Jurkat, Clone E6-1 (cell line): ENCODE data around the gene C6orf47.
A peak's percentile ranks its signal among the peaks of the same experiment; 100 is the strongest.

Source experiments
- DNase-seq: peaks from one replicate; pipeline ENCODE4 v3.0.0-alpha.2; 2011; ENCODE audit warnings: low read depth, low spot score
- H3K4me3 ChIP-seq: 2 replicates; pipeline ENCODE4 v1.5.1; 2011; ENCODE audit warnings: mild to moderate bottlenecking, low read length, control low read depth, moderate library complexity

The C6orf47 gene

DNA sequence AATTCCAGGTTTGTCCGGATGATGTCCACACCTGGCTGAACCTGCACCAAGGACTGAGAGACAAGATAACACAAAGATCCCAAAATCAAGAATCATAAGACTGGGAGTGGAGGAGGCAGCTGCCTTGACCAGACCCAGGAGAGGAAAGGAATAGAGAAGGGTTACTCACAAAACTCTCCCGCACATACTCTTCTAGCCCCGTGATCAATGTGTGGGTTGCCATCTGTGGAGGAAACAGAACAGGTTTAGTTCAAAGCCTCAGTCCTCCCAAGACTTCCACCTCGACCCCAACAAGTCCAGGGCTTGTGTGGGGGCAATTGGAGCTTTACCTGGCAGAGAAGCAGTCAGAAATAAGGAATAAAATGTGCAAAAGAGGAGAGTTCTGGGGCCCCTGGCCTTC is 19.2 kb downstream of the C6orf47 start:
- H3K4me3 ChIP-seq, result no peak overlapping the region
- DNase-seq, result no peak

DNA sequence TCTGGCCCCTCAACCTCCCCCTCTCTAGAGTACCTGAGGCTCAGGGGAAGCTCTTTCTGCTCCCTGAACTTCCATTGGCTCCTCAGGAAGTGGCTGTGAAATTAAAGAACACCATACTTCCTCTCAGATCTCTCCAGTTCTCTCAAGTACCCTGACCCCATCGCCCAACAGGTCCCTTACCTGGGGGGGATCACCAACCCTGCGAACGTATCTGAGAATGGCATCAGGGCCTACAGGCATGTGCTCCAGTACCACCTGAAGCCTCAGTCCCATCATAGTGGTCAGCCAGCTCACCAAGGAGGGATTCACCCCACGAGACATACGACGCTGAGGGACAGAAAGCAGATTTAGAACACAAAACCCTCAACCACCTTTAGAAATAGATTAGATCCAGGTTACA is 20.0 kb downstream of the C6orf47 start:
- DNase-seq, result no peak
- H3K4me3 ChIP-seq, result no peak overlapping the region

DNA sequence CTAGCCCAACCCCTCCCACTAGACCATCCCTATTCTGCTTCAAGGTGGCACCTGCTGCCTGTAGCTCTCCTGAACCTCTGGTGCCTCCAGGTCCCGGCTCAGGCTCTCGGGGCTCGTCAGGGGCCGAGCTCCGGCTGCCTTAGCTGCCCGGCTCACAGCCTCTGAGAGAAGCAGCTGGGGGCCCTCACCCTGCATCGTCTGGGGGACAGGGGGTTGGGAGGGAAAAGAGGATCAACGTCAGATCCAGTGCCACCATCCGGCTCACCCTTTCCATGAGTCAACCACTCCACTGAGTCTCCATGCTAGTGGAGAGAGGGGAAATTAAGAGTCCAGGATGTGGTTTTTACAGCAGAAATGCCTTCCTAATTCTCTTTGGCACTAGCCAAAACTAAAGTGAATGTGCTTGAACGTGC is 21.1 kb downstream of the C6orf47 start:
- H3K4me3 ChIP-seq, result no peak overlapping the region
- no peak for DNase-seq

DNA sequence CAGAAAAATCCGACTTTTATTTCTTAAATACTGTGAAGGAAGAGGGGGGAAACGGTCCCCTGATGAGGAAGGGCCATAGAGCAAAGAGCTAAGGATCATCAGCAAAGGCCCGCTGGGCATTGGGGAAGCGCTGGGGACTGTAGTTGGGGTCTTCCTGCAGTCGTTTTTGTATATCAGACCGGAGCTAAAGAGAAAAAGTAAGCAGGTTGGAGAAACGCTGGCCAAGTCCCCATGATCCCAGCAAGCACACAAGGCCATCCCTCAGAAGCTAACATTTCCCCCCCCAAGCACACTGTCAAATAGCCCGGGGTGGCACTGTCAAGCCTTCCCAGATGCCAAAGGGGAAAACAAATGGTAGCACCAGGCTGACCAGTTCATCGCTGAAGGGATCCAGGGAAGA is 21.5 kb downstream of the C6orf47 start:
- no peak for DNase-seq
- H3K4me3 ChIP-seq, result no peak overlapping the region

DNA sequence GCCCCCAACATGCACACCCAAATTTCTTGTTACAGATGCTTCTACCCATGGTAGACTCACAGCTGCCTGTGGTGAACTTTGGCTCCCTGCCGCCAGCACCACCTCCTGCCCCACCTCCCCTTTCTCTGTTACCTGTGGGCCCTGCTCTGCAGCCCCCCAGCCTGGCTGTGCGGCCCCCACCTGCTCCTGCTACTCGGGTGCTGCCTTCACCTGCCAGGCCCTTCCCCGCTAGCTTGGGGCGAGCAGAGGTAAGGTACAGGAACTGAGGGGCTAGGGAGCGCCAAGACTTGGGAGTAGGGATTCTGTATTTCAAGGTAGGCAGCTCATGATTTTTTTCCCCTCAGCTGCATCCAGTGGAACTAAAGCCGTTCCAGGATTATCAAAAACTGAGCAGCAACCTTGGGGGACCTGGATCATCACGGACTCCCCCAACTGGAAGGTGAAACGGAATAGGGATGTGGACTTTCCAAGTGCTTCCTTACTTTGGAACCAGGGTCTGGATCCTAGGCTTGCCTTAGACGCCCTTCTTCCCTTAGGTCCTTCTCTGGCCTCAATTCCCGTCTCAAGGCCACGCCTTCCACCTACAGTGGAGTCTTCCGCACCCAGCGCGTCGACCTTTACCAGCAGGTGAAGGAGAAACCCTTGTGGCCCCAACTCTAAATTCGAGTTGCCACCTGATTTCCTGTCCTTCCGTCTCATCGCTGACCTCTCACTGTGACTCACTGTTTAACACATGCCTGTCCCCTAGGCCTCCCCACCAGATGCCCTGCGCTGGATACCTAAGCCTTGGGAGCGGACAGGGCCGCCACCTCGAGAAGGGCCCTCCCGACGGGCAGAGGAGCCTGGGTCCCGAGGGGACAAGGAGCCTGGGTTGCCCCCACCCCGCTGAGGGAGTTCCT is 23.6 kb downstream of the C6orf47 start:
- DNase-seq, result no peak
- no peak overlapping the region for H3K4me3 ChIP-seq

DNA sequence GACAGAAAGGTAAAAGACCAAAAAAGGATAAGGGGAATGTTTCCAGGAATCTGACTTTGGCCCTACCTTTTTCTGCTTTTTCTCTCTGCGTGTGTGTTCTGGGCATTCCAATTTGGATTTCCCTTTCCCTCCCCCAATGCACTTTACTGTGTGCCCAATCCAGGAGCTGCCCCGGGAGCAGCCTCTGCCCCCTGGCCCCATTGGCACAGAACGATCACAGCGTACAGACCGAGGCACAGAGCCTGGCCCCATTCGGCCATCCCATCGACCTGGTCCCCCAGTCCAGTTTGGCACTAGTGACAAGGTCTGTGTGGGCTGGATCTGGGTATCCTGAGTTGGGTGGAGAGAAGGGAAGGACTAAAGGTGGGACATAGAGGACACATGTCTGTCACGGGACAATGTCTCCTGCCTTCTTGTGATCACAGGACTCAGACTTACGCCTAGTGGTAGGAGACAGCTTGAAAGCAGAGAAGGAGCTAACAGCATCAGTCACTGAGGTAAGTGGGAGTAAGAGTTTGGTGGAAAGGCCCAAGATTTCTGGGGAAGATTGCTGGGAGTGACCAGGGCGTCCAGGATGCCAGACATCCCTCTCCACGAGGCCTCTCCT is 25.5 kb downstream of the C6orf47 start:
- no peak overlapping the region for H3K4me3 ChIP-seq
- no peak for DNase-seq

DNA sequence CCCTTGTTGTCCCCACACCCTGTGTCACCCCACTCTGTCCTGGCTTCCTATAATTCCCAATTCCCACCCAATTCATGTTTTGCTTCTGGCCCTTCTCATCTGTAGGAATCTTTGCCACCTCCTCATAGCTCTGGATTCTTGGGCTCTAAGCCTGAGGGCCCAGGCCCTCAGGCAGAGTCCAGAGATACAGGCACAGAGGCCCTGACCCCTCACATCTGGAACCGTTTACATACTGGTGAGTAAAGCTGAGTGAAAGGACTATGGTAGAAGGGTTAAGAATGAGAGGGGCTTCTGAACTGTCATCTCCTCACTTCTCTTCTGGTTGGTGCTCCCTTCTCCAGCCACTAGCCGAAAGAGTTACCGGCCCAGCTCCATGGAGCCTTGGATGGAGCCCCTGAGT is 26.4 kb downstream of the C6orf47 start:
- no peak for DNase-seq
- no peak overlapping the region for H3K4me3 ChIP-seq

DNA sequence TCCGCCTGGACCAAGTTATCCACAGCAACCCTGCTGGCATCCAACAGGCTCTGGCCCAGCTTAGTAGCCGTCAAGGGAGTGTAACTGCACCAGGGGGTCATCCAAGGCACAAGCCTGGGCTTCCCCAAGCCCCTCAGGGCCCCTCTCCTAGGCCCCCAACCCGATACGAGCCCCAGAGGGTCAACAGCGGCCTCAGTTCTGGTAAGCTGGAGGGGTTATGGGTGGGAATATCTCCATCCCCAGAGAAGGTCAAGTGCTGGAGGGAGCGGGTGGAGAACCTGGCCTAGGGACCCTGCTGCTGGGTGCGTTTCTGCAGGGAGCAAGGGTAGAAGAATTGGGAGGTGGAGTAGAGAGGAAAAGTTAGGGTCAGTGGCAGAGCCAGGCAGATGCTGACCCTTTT is 27.1 kb downstream of the C6orf47 start:
- no peak for DNase-seq

DNA sequence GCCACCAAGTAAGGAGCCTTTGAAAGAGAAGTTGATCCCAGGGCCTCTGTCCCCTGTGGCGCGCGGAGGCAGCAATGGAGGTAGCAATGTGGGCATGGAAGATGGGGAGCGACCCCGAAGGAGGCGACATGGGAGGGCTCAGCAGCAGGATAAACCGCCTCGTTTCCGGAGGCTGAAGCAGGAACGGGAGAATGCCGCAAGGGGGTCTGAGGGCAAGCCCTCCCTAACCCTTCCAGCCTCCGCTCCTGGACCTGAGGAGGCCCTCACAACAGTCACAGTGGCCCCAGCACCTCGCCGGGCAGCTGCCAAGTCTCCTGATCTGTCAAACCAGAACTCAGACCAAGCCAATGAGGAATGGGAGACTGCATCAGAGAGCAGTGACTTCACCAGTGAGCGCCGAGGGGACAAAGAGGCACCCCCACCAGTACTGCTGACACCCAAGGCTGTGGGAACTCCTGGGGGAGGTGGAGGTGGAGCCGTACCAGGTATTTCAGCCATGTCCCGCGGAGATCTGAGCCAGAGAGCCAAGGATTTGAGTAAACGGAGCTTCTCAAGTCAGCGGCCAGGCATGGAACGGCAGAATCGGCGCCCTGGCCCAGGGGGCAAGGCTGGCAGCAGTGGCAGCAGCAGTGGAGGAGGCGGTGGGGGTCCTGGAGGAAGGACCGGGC is 28.2 kb downstream of the C6orf47 start:
- no peak overlapping the region for H3K4me3 ChIP-seq
- DNase-seq, result no peak

More for the DNA sequence above, 27.1 kb downstream of the C6orf47 start:
- no peak overlapping the region for H3K4me3 ChIP-seq

DNA sequence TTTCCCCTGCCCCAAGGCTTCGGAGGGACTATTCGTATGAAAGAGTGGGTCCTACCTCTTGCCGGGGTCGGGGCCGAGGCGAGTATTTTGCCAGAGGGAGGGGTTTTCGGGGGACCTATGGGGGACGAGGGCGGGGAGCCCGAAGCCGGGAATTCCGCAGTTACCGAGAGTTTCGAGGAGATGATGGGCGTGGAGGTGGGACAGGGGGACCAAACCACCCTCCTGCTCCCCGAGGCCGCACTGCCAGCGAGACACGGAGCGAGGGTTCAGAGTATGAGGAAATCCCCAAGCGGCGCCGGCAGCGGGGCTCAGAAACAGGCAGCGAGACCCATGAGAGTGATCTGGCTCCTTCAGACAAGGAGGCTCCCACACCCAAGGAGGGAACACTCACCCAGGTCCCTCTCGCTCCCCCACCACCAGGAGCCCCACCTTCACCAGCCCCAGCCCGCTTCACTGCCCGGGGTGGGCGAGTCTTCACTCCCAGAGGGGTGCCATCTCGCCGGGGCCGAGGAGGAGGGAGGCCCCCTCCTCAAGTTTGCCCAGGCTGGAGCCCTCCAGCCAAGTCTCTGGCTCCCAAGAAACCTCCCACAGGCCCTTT is 28.8 kb downstream of the C6orf47 start:
- DNase-seq, result no peak
- H3K4me3 ChIP-seq, result no peak overlapping the region

DNA sequence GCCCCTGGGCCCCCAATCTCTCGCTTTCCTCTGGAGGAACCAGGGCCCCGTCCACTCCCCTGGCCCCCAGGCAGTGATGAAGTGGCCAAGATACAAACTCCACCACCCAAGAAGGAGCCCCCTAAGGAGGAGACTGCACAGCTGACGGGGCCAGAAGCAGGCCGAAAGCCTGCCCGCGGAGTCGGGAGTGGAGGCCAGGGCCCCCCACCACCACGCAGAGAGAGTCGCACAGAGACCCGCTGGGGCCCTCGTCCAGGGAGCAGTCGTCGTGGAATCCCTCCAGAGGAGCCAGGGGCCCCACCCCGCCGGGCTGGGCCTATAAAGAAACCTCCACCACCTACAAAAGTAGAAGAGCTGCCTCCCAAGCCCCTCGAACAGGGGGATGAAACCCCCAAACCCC is 29.4 kb downstream of the C6orf47 start:
- H3K4me3 ChIP-seq, result no peak overlapping the region

DNA sequence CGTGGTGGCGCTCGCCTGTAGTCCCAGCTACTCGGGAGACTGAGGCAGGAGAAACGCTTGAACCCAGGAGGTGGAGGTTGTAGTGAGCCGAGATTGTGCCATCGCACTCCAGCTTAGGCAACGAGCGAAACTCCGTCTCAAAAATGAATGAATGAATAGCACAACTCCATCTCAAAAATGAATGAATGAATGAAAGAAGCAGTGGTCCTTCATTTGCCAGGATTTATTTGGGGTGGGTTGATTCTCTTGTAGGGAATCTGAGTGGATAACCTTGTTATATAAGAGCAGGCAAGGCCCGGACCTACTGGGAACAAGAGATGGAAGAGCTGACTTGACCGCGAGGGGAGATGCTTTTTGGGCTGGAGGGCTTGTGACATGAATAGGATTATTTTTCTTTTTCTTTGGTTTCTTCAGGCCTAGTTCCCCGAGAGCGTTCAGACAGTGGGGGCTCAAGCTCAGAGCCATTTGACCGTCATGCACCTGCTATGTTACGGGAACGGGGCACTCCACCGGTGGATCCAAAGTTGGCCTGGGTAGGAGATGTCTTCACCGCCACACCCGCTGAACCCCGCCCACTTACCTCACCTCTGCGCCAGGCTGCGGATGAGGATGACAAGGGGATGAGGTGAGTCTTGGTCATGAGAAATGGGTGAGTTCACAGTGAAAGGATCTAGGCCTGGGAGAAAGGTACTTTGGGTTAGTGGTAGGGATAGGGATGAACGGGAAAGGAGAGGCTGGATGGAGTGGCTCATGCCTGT is 30.2 kb downstream of the C6orf47 start:
- DNase-seq, result no peak
- H3K4me3 ChIP-seq, result no peak overlapping the region

More for the DNA sequence above, 29.4 kb downstream of the C6orf47 start:
- no peak for DNase-seq

DNA sequence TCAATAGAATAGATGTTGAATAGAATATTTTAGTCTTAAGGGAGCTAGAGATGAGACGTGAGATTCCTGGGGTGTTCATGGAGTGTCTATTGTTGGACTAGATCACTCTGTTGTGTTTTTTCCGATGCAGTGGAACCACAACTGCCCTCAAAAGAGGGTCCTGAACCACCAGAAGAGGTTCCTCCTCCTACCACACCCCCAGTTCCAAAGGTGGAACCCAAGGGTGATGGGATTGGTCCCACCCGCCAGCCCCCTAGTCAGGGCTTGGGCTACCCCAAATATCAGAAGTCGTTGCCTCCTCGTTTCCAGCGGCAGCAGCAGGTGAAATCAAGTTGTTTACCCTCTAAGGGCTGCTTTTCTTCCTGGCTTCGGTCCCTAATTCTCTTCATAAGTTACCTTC is 31.6 kb downstream of the C6orf47 start:
- H3K4me3 ChIP-seq, result no peak overlapping the region
- no peak for DNase-seq

DNA sequence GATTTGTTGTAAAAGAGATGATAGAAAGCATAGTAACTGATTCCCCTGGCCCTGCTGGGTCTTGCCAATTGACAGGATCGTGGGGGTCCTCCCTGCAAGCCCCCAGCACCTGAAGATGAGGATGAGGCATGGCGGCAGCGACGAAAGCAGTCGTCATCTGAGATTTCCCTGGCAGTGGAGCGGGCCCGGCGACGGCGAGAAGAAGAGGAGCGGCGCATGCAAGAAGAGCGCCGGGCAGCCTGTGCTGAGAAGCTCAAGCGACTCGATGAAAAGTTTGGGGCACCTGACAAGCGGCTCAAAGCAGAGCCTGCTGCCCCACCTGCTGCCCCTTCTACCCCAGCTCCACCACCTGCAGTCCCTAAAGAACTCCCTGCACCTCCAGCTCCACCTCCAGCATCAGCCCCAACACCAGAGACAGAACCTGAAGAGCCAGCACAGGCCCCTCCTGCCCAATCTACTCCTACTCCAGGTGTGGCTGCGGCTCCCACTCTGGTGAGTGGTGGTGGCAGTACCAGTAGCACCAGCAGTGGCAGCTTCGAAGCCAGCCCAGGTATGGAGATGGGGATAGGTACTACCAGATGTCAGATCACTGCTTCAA is 32.8 kb downstream of the C6orf47 start:
- DNase-seq, result no peak
- no peak overlapping the region for H3K4me3 ChIP-seq

DNA sequence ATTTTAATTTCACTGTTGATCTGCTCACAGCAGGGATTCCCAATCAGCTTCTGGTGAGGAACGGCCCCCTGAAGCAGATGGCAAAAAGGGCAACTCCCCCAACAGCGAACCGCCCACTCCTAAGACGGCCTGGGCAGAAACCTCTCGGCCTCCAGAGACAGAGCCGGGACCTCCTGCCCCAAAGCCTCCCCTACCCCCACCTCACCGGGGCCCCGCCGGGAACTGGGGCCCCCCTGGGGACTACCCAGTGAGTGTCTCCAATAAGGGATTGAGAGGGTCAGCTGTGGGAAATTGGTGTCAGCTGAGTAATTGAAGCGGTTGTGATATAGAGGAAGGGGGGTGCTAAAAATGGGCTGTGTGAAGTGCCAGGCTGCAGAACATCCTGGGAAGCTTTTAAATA is 33.6 kb downstream of the C6orf47 start:
- DNase-seq, result no peak
- H3K4me3 ChIP-seq, result no peak overlapping the region

DNA sequence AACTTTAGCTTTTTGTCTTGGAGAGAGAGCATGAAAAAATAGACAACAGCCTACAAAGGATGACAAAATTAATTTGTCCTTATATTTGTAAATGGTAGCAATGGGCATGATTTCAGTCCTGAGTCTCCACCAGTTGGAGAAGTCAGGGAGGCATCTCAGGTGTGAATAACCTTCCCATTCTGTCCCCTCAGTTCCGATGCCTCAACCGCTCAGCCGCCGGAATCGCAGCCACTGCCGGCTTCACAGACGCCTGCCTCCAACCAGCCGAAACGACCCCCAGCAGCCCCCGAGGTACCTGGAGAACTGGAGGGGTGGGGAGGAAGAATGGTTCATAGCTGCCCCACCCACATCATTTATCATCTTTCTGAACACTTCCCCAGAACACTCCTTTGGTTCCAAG is 36.5 kb downstream of the C6orf47 start:
- no peak for DNase-seq
- H3K4me3 ChIP-seq, result no peak overlapping the region

DNA sequence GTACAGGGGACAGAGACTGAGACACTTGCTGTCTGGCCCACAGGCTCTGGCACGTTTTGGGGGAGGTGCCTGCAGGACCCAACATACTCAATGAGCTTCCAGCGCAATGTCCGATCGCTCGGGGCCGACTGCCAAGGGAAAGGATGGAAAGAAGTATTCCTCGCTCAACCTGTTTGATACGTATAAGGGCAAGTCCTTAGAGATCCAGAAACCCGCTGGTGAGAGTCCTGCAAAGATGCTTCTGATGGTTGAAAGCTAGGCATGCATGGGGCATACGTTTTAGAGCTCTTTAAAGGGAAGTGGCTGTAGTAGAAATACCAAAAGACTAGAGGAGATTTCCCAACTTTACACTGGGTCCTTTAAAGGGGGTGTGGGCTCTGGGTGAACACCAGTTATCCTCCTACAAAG is 37.9 kb downstream of the C6orf47 start:
- no peak for DNase-seq
- no peak overlapping the region for H3K4me3 ChIP-seq

DNA sequence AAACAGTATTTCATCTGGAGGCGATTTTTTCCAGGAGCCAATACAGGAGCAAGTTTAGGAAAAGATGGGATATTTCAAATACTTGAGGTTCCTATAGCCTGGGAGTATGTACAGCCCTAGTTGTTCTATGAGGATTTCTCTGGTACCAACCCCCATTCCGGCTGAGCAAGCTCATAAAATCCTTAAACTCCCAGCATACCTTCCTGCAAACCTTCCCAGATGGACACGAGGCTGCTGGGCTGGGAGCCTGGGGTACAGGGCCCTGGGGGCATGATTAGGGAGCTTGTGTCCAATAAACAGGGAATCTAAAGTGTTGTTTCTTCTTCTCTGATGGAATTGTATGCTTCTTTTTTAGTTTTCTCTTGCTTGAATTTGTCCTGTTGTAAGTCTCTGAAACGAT is 38.6 kb downstream of the C6orf47 start:
- DNase-seq, result no peak
- peak overlapping the region; percentile 95 for H3K4me3 ChIP-seq
